Effector memory CD4-positive, alpha-beta T cell (primary cell): ENCODE results near the gene SYT1.
"Not testable (repeated sequence)": the region's sequence is repeated elsewhere in the genome, so short reads cannot be mapped to it uniquely, and the experiment has no call there.

Experiments used
- DNase-seq, 3 donors: peaks; one replicate each; pipeline ENCODE4 v3.0.0-alpha.2; 2020
- H3K27ac ChIP-seq: 2 replicates; pipeline ENCODE4 v1.7.0; 2013; ENCODE audit warnings: mild to moderate bottlenecking, low read length, moderate library complexity; ENCODE audit not compliant: insufficient read depth, poor library complexity, severe bottlenecking
- H3K27me3 ChIP-seq: replicated peaks from 2 replicates; pipeline ENCODE4 v1.7.0; 2013; ENCODE audit warnings: mild to moderate bottlenecking, low read length; ENCODE audit not compliant: insufficient read depth, control insufficient read depth, poor library complexity, severe bottlenecking
- H3K36me3 ChIP-seq: 2 replicates; pipeline ENCODE4 v1.7.0; 2013; ENCODE audit warnings: mild to moderate bottlenecking, low read length, moderate library complexity; ENCODE audit not compliant: control insufficient read depth, insufficient read depth
- H3K4me1 ChIP-seq: 2 replicates; pipeline ENCODE4 v1.7.0; 2013; ENCODE audit warnings: low read length, mild to moderate bottlenecking; ENCODE audit not compliant: control insufficient read depth, insufficient read depth, poor library complexity, severe bottlenecking
- H3K4me3 ChIP-seq: 2 replicates; pipeline ENCODE4 v1.7.0; 2013; ENCODE audit warnings: low read length, low read depth, mild to moderate bottlenecking; ENCODE audit not compliant: insufficient read depth, poor library complexity, severe bottlenecking
- H3K9me3 ChIP-seq: 2 replicates; pipeline ENCODE4 v1.7.0; 2013; ENCODE audit warnings: mild to moderate bottlenecking, low read length, moderate library complexity; ENCODE audit not compliant: control insufficient read depth
- total RNA-seq, 3 donors: gene quantifications; one replicate each; lab custom pipeline; 2026; lab: John Stamatoyannopoulos, UW

SYT1 gene
- total RNA-seq = 0 to 0.17 (median 0) reads per million in 3 donors

DNA sequence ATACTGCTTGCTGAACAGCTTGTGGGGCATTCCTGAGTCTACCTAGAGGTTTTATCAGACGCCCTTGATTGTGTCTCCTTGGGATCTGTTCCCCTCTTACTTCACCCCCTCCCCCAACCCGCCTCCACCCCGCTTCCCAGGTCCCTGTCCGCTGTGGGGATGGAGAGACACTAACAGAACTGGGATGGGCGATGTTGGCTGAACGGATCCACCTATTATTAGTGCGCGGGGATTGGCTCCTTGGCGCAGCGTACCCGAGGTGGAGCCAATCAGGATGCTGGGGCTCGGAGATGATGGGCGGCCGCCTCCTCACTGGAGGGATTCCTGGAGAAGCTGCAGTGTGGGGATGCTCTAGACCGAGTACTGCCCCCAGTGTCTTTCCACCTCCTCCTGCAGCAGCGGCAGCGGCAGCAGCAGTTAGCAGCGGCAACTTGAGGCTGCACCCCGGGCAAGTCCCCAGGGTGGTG lies at the start of gene SYT1:
Gene SYT1 (plus strand): TSS at position 372 of the 467 bp plus-strand sequence.
- no peak for DNase-seq
- H3K27me3 ChIP-seq = no peaks in the 10 kb centered on the region
- no peak within 1 kb of the TSS for H3K27ac ChIP-seq

DNA sequence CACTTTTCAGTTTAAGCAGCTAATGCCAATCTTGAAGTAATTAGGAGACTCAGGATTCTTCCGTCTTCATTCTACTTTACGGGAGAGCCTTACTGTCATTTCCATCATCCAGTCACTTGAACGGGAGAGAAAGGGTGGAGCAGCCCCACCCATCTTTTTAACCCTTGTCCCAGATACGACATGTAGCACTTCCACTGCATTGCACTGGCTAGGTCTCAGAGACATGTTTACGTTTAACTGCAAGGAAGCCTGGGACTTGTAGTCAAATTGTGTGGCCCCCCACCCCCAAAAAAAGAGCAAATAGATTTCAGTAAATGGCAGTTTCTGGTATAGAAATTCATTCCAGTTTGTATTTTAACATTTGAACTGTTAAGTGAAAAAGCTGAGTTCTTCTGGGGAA lies 46.1 kb upstream of the SYT1 start:
- no peaks in the 10 kb centered on the region for H3K36me3 ChIP-seq
- H3K4me1 ChIP-seq = no peaks in the 10 kb centered on the region
- H3K27ac ChIP-seq = no peak overlapping the region
- no peaks in the 10 kb centered on the region for H3K27me3 ChIP-seq
- DNase-seq = no peak
- H3K4me3 ChIP-seq = no peak overlapping the region
- H3K9me3 ChIP-seq = no peaks in the 10 kb centered on the region

More for the DNA sequence above, at the start of gene SYT1:
- H3K4me1 ChIP-seq = no peaks in the 10 kb centered on the region
- no peak within 1 kb of the TSS for H3K4me3 ChIP-seq
- no peaks in the 10 kb centered on the region for H3K9me3 ChIP-seq
- H3K36me3 ChIP-seq = no peaks in the 10 kb centered on the region

DNA sequence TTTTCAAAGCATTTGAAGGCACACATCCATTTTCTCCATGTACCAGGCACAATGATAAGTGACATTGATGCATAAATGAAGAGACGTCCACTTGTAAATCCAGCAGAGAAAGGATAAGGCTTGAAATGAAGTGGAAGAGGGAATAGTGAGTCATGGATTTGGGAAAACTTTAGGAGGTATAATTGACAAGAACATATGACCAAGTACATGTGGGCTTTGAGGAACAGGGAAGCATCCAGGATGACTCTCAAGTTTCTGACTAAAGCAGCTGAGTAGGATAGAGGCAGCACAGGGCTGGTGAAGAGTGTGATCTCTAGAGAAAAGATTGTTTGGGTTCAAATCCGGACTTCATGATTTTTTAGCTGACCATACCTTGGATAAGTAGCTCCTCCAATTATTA lies 43.6 kb upstream of the SYT1 start:
- H3K4me3 ChIP-seq = no peak overlapping the region
- DNase-seq = no peak
- no peaks in the 10 kb centered on the region for H3K9me3 ChIP-seq

DNA sequence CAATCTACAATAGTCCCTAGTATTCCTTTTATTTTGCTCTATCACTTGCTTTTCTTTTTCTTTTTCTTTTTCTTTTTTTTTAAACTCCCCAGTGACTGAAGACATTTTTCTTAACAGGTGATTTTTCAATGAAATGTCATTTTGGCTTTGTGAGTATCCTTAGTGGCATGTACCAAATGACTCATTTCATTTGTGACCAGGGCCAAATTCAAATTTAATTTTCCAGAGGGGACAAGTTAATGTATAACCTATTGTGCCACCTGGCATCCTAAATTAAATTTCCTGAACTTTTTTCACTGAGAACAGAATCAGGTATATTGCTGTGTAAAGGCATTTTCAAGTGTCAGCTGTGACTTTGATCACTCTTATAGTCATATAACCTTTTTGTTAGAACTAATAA lies 39.7 kb upstream of the SYT1 start:
- Histone ChIP-seq H3K27ac (no peak overlapping the region), H3K9me3 (no peaks in the 10 kb centered on the region), H3K27me3 (no peaks in the 10 kb centered on the region), H3K36me3 (no peaks in the 10 kb centered on the region), H3K4me1 (no peaks in the 10 kb centered on the region), H3K4me3 (no peak overlapping the region)
- no peak for DNase-seq

More for the DNA sequence above, 43.6 kb upstream of the SYT1 start:
- Histone ChIP-seq H3K27me3 (no peaks in the 10 kb centered on the region), H3K4me1 (no peaks in the 10 kb centered on the region), H3K27ac (no peak overlapping the region), H3K36me3 (no peaks in the 10 kb centered on the region)

DNA sequence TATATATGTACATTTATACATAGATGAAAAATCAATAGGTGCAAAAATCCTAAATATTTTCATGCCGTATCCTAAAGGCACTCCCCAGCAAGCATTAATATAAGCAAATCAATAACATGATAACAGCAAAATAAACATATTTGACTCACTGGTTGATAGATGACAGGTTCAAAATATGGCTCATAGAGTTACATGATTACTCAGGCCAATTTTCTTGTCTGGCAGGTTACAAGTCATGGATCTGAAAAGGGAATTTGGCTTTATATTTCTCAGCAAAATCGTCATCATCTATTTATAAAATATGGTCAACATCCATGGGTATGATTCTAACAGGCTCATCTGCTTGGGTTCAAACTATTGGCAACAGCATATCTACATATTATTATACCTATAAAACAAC lies 34.9 kb upstream of the SYT1 start:
- H3K4me3 ChIP-seq = no peak overlapping the region
- no peaks in the 10 kb centered on the region for H3K27me3 ChIP-seq
- H3K4me1 ChIP-seq = no peaks in the 10 kb centered on the region
- H3K36me3 ChIP-seq = no peaks in the 10 kb centered on the region
- no peaks in the 10 kb centered on the region for H3K9me3 ChIP-seq
- DNase-seq = no peak
- no peak overlapping the region for H3K27ac ChIP-seq

DNA sequence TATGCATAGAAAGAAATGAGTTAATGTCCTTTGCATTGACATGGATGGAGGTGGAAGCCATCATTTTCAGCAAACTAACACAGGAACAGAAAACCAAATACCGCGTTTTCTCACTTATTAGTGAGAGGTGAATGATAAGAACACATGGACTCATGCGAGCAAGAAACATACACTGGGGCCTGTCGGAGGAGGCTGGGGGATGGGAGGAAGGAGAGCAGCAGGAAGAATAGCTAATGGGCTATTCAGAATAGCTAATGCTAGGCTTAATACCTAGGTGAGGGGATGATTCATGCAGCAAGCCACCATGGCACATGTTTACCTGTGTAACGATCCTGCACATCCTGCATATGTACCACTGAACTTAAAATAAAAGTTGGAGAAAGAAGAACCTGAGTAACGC lies 29.1 kb upstream of the SYT1 start:
- Histone ChIP-seq H3K4me3 (no peak overlapping the region), H3K9me3 (no peaks in the 10 kb centered on the region), H3K27ac (no peak overlapping the region), H3K4me1 (no peaks in the 10 kb centered on the region), H3K27me3 (no peaks in the 10 kb centered on the region), H3K36me3 (no peaks in the 10 kb centered on the region)
- DNase-seq = no peak

DNA sequence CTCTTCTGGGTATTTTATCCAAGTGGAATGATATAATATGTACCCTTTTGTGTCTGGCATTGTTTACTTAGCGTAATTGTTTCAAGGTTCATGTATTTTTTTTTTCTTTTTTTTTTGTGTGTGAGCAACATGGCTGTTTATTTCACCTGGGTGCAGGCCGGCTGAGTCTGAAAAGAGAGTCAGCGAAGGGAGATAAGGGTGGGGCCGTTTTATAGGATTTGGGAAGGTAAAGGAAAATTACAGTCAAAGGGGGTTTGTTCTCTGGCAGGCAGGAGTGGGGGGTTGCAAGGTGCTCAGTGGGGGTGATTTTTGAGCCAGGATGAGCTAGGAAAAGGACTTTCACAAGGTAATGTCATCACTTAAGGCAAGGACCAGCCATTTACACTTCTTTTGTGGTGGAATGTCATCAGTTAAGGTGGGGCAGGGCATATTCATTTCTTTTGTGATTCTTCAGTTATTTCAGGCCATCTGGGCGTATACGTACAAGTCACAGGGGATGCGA lies 24.0 kb upstream of the SYT1 start:
- H3K27me3 ChIP-seq, H3K36me3 ChIP-seq, H3K4me3 ChIP-seq, H3K4me1 ChIP-seq, H3K27ac ChIP-seq, DNase-seq, H3K9me3 ChIP-seq: not testable (repeated sequence)

DNA sequence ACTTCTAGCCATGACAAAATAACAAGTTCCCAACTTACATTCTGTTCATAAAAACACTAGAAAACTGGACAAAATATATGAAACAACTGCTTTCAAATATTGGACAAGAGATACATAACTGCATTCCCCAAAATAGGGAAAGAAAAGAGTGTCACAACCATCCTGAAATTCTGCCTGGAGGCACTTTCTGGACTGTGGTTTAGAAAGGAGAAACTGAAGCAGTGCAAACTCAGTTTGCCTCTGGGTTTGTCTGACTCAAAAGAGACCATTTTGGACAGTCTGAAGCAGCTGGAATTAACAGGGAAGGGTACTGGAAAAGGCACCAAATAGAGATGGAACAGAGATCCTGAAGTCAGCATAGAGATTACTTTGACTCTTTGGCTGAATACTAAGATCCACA lies 11.3 kb upstream of the SYT1 start:
- Histone ChIP-seq H3K9me3 (no peaks in the 10 kb centered on the region), H3K4me1 (no peaks in the 10 kb centered on the region), H3K36me3 (no peaks in the 10 kb centered on the region), H3K4me3 (no peak overlapping the region), H3K27ac (no peak overlapping the region), H3K27me3 (no peaks in the 10 kb centered on the region)
- DNase-seq = no peak

DNA sequence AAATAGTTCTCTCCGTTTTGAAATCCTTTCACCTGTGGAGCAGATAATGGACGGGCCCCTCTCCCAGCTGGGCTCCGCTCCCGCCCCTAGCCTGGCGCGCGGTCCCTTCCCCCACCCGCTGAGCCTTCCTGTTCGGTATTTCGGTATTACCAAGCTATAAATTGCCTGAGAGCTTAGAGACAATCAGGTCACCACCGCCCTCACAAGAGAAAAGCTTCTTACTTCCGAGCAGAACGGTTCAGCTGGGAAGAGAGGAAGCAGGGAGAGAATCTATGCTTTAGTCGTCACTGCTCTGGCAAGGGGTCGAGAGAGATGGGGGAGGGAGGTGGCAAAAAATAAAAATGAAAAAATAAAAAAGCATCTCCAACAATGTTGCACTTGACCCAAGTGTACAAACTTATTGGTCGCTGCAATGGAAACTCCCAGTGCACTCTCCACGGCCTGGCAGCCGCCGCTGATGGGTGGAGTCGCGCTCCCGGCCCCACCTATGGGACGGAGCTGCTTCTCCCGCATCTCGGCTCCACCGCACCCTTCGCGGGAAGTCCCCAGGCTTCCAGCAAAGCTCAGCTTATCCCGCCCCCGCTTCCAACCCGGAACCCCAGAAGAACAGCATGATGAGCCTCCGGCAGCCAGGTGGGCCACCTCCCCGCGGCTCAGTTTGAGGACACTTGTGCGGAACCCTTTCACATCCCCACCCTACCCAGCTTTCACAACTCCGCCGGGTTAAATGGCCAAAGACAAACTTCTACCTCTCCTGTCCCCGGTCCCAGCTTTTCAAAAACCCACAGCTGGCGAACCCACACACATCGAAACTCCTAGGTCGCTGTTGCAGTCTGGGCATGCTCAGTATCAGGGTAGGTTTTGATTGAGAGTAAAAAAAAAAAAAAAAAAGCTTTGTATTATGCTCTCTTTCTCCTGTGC lies 832 bp upstream of the SYT1 start:
- Histone ChIP-seq H3K27ac (no peak overlapping the region), H3K9me3 (no peaks in the 10 kb centered on the region), H3K4me3 (no peak overlapping the region), H3K4me1 (no peaks in the 10 kb centered on the region), H3K36me3 (no peaks in the 10 kb centered on the region), H3K27me3 (no peaks in the 10 kb centered on the region)
- no peak for DNase-seq

DNA sequence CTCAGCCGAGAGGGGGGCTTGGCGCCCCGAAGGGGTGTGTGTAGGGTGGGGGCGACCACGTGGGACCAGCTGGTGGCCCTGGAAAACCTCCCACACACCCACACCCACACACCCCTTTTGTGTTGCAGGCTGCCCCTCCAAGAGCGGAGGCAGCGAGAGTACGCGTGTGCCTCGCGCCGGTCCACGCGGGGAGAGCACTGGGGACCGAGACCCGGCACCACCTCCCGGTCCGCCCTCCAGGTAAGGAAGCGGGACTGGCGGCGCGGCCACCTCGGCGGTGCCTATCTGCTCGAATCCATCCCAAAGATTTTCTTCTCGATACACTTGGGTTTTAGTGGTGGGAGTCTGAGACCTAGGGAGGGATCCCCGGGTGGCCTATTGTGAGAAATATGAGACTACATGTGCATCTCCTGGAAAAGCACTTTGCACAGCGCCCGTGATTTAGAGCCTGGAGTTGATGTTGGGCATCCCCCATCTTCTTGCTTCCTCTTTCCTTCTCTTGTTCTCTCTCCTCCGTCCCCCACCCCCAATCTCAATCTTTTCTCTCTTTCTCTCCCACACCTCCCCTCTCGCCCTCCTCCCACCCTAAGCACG lies 393 bp downstream of the SYT1 start:
- Histone ChIP-seq H3K36me3 (no peaks in the 10 kb centered on the region), H3K27ac (no peak overlapping the region), H3K9me3 (no peaks in the 10 kb centered on the region), H3K27me3 (no peaks in the 10 kb centered on the region), H3K4me1 (no peaks in the 10 kb centered on the region), H3K4me3 (no peak overlapping the region)
- DNase-seq = no peak
